ENCODE results near the gene PML.

The PML gene

GRCh38 chr15:74011610-74012009 is 17.1 kb downstream of the PML start:
- H3K27ac ChIP-seq (ENCODE audit: low read depth, low read length, poor library complexity, severe bottlenecking), result no peak overlapping the region
- H3K27me3 ChIP-seq (ENCODE audit: insufficient read depth, low read length), result no peaks in the 10 kb centered on the region
- H3K4me2 ChIP-seq (ENCODE audit: low read length), result no peak overlapping the region
- no peak overlapping the region for H2AFZ ChIP-seq (ENCODE audit: low read length)
- H4K20me1 ChIP-seq (ENCODE audit: insufficient read depth, low read length), result no peaks in the 10 kb centered on the region
- no peak overlapping the region for H3K9ac ChIP-seq (ENCODE audit: low read length)
- peaks cover 17% of the 10 kb centered on the region for H3K4me1 ChIP-seq (ENCODE audit: insufficient read depth, low read length, severe bottlenecking)
- H3K36me3 ChIP-seq (ENCODE audit: insufficient read depth, low read length), result peaks cover 10% of the 10 kb centered on the region
- no peaks in the 10 kb centered on the region for H3K9me3 ChIP-seq (ENCODE audit: low read length)
- TF ChIP-seq EZH2 (IDR thresholded peaks at IDR 0.05; ENCODE audit: borderline replicate concordance, low read length), result no peak
- TF ChIP-seq, protein P1, sequence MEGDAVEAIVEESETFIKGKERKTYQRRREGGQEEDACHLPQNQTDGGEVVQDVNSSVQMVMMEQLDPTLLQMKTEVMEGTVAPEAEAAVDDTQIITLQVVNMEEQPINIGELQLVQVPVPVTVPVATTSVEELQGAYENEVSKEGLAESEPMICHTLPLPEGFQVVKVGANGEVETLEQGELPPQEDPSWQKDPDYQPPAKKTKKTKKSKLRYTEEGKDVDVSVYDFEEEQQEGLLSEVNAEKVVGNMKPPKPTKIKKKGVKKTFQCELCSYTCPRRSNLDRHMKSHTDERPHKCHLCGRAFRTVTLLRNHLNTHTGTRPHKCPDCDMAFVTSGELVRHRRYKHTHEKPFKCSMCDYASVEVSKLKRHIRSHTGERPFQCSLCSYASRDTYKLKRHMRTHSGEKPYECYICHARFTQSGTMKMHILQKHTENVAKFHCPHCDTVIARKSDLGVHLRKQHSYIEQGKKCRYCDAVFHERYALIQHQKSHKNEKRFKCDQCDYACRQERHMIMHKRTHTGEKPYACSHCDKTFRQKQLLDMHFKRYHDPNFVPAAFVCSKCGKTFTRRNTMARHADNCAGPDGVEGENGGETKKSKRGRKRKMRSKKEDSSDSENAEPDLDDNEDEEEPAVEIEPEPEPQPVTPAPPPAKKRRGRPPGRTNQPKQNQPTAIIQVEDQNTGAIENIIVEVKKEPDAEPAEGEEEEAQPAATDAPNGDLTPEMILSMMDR (IDR thresholded peaks at IDR 0.05; ENCODE audit: low read length), result no peak
- no peaks in the 10 kb centered on the region for H3K9me2 ChIP-seq (ENCODE audit: low read depth, low read length)
- no peaks in the 10 kb centered on the region for H3F3A ChIP-seq (ENCODE audit: insufficient read depth, low read length)
- no peak overlapping the region for H3K4me3 ChIP-seq (ENCODE audit: low read depth, low read length, poor library complexity, severe bottlenecking)
- H3K79me2 ChIP-seq (ENCODE audit: insufficient read depth, low read length), result no peaks in the 10 kb centered on the region

- Histone ChIP-seq H3K79me2 (ENCODE audit: insufficient read depth, low read length) (no peaks in the 10 kb centered on the region), H3K4me2 (ENCODE audit: low read length) (no peak overlapping the region)
Observed at GRCh38 chr15:74013374-74013894, 18.9 kb downstream of the PML start.

DNA sequence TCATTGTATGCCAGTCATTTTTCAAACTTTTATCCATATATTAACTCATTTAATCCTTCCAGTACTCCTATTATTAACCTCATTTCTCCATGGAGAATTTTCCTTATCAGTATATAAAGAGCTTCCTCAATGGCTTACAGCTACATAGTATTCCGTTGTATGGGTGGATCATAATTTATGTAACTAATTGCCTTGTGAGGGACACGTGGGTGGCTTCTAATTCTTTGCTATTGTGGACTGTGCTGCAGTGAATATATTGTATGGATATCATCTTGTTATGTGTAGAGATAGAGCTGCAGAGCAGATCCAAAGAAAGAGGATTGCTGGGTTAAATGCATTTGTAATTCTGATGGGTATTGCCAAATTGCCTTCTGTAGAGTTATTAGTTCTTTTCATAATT is 25.2 kb downstream of the PML start:
- no peak for TF ChIP-seq EZH2 (IDR thresholded peaks at IDR 0.05; ENCODE audit: borderline replicate concordance, low read length)

More at GRCh38 chr15:74013374-74013894, 18.9 kb downstream of the PML start:
- Histone ChIP-seq H2AFZ (ENCODE audit: low read length) (no peak overlapping the region), H3K27me3 (ENCODE audit: insufficient read depth, low read length) (no peaks in the 10 kb centered on the region), H3F3A (ENCODE audit: insufficient read depth, low read length) (no peaks in the 10 kb centered on the region), H3K36me3 (ENCODE audit: insufficient read depth, low read length) (peaks cover 10% of the 10 kb centered on the region), H3K9ac (ENCODE audit: low read length) (no peak overlapping the region), H3K4me3 (ENCODE audit: low read depth, low read length, poor library complexity, severe bottlenecking) (no peak overlapping the region), H3K27ac (ENCODE audit: low read depth, low read length, poor library complexity, severe bottlenecking) (no peak overlapping the region), H3K9me2 (ENCODE audit: low read depth, low read length) (no peaks in the 10 kb centered on the region), H3K4me1 (ENCODE audit: insufficient read depth, low read length, severe bottlenecking) (no peaks in the 10 kb centered on the region), H3K9me3 (ENCODE audit: low read length) (no peaks in the 10 kb centered on the region), H4K20me1 (ENCODE audit: insufficient read depth, low read length) (no peaks in the 10 kb centered on the region)
- no peak for TF ChIP-seq EZH2 (IDR thresholded peaks at IDR 0.05; ENCODE audit: borderline replicate concordance, low read length)
- TF ChIP-seq, protein P1 (IDR thresholded peaks at IDR 0.05; ENCODE audit: low read length), result no peak

More for the DNA sequence above, 25.2 kb downstream of the PML start:
- no peak overlapping the region for H2AFZ ChIP-seq (ENCODE audit: low read length)
- no peak overlapping the region for H3K4me2 ChIP-seq (ENCODE audit: low read length)
- H3K27ac ChIP-seq (ENCODE audit: low read depth, low read length, poor library complexity, severe bottlenecking), result no peak overlapping the region
- H3K79me2 ChIP-seq (ENCODE audit: insufficient read depth, low read length), result no peaks in the 10 kb centered on the region
- H3F3A ChIP-seq (ENCODE audit: insufficient read depth, low read length), result no peaks in the 10 kb centered on the region
- H3K4me1 ChIP-seq (ENCODE audit: insufficient read depth, low read length, severe bottlenecking), result no peaks in the 10 kb centered on the region
- no peak overlapping the region for H3K4me3 ChIP-seq (ENCODE audit: low read depth, low read length, poor library complexity, severe bottlenecking)
- H3K9me2 ChIP-seq (ENCODE audit: low read depth, low read length), result no peaks in the 10 kb centered on the region
- H3K27me3 ChIP-seq (ENCODE audit: insufficient read depth, low read length), result no peaks in the 10 kb centered on the region
- H3K9me3 ChIP-seq (ENCODE audit: low read length), result no peaks in the 10 kb centered on the region
- H3K9ac ChIP-seq (ENCODE audit: low read length), result no peak overlapping the region
- H4K20me1 ChIP-seq (ENCODE audit: insufficient read depth, low read length), result no peaks in the 10 kb centered on the region
- peaks cover 16% of the 10 kb centered on the region for H3K36me3 ChIP-seq (ENCODE audit: insufficient read depth, low read length)

All from OCI-LY1 (cell line).